GM10266 (cell line): ENCODE results near the gene COMMD7.

Source experiments
- DNase-seq: peaks from one replicate; pipeline ENCODE4 v3.0.0; 2012; ENCODE audit errors: extremely low spot score
- CTCF ChIP-seq: IDR thresholded peaks from 2 replicates; pipeline ENCODE4 v1.5.1; 2012; ENCODE audit warnings: mild to moderate bottlenecking, low read depth; ENCODE audit not compliant: control insufficient read depth, insufficient read depth; ENCODE audit errors: missing control alignments

COMMD7 gene

GRCh38 chr20:32664678-32665159 lies 78.5 kb downstream of the COMMD7 start:
- TF ChIP-seq CTCF: no peak
- no peak for DNase-seq

- DNase-seq: no peak
- TF ChIP-seq CTCF: no peak
Observed at GRCh38 chr20:32664012-32664677, 79.1 kb downstream of the COMMD7 start.

- TF ChIP-seq CTCF: no peak
- DNase-seq: no peak
Observed at GRCh38 chr20:32663335-32664011, 79.8 kb downstream of the COMMD7 start.

- DNase-seq: no peak
- TF ChIP-seq CTCF: no peak
Observed at GRCh38 chr20:32661820-32662528, 81.3 kb downstream of the COMMD7 start.

- TF ChIP-seq CTCF: no peak
- DNase-seq: no peak
Observed at GRCh38 chr20:32660661-32661060, 82.6 kb downstream of the COMMD7 start.

GRCh38 chr20:32656827-32657226 lies 86.4 kb downstream of the COMMD7 start:
- no peak for DNase-seq
- no peak for TF ChIP-seq CTCF
